ENCODE results near the gene CYTIP.

DNA sequence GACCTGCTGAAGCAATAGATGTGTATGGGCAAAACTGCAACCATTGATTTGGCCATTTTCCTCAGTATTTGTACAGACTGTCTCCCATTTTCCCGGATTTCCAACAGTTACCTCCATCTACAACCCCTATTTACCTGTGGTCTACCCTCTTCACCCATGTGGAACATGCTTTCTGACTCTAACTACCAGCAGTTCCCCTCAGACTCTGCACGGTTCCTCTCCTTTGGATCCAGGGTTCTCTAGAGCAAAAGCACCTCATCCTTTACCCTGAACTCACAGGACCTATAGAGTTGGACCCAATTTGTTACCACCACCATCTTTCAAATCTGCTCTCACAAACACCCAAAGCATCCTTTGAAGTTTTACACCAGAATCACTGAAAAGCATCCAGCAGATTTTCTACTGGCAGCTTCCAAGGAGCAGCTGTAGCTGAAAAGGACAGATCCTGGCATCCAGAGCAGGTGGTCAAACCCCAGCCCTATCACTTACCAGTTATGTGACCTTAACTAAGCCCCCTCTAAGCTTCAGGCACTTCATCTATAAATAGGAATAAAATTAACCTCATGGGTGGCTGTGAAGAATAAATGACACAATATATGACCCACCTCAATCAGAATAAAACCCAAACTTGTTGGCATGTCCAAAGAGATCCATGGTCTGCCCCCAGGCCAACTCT lies 15.3 kb downstream of the CYTIP start:
- TF ChIP-seq, protein P1, sequence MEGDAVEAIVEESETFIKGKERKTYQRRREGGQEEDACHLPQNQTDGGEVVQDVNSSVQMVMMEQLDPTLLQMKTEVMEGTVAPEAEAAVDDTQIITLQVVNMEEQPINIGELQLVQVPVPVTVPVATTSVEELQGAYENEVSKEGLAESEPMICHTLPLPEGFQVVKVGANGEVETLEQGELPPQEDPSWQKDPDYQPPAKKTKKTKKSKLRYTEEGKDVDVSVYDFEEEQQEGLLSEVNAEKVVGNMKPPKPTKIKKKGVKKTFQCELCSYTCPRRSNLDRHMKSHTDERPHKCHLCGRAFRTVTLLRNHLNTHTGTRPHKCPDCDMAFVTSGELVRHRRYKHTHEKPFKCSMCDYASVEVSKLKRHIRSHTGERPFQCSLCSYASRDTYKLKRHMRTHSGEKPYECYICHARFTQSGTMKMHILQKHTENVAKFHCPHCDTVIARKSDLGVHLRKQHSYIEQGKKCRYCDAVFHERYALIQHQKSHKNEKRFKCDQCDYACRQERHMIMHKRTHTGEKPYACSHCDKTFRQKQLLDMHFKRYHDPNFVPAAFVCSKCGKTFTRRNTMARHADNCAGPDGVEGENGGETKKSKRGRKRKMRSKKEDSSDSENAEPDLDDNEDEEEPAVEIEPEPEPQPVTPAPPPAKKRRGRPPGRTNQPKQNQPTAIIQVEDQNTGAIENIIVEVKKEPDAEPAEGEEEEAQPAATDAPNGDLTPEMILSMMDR (IDR thresholded peaks at IDR 0.05), result no peak
- no peak for TF ChIP-seq EP300 (IDR thresholded peaks at IDR 0.05; ENCODE audit: borderline replicate concordance in 1 of 2, low read depth in 1 of 2, low read length in 1 of 2)
- no peak for TF ChIP-seq RAD21 (IDR thresholded peaks at IDR 0.05; ENCODE audit: low read length)
- TF ChIP-seq CHD2 (IDR thresholded peaks at IDR 0.05; ENCODE audit: low read length, partially characterized antibody), result no peak
- no peak for TF ChIP-seq EZH2phosphoT487 (IDR thresholded peaks at IDR 0.05; ENCODE audit: borderline replicate concordance, low read depth)
- no peak for TF ChIP-seq GATA2 (CRISPR knock-in tag; IDR thresholded peaks at IDR 0.05)
- TF ChIP-seq, protein P2, sequence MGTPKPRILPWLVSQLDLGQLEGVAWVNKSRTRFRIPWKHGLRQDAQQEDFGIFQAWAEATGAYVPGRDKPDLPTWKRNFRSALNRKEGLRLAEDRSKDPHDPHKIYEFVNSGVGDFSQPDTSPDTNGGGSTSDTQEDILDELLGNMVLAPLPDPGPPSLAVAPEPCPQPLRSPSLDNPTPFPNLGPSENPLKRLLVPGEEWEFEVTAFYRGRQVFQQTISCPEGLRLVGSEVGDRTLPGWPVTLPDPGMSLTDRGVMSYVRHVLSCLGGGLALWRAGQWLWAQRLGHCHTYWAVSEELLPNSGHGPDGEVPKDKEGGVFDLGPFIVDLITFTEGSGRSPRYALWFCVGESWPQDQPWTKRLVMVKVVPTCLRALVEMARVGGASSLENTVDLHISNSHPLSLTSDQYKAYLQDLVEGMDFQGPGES (IDR thresholded peaks at IDR 0.05; ENCODE audit: low read depth, low read length), result no peak
- TF ChIP-seq TCF12 (IDR thresholded peaks at IDR 0.05), result no peak
- no peak for TF ChIP-seq SIN3A (IDR thresholded peaks at IDR 0.05; ENCODE audit: borderline replicate concordance, low read depth, low read length)
- no peak for TF ChIP-seq POLR2AphosphoS5 (IDR thresholded peaks at IDR 0.05; ENCODE audit: low read depth, low read length)
- TF ChIP-seq, protein P3, sequence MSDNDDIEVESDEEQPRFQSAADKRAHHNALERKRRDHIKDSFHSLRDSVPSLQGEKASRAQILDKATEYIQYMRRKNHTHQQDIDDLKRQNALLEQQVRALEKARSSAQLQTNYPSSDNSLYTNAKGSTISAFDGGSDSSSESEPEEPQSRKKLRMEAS (IDR thresholded peaks at IDR 0.05; ENCODE audit: low read depth), result no peak
- TF ChIP-seq RFX5 (IDR thresholded peaks at IDR 0.05; ENCODE audit: low read length), result no peak
- TF ChIP-seq, protein P4, sequence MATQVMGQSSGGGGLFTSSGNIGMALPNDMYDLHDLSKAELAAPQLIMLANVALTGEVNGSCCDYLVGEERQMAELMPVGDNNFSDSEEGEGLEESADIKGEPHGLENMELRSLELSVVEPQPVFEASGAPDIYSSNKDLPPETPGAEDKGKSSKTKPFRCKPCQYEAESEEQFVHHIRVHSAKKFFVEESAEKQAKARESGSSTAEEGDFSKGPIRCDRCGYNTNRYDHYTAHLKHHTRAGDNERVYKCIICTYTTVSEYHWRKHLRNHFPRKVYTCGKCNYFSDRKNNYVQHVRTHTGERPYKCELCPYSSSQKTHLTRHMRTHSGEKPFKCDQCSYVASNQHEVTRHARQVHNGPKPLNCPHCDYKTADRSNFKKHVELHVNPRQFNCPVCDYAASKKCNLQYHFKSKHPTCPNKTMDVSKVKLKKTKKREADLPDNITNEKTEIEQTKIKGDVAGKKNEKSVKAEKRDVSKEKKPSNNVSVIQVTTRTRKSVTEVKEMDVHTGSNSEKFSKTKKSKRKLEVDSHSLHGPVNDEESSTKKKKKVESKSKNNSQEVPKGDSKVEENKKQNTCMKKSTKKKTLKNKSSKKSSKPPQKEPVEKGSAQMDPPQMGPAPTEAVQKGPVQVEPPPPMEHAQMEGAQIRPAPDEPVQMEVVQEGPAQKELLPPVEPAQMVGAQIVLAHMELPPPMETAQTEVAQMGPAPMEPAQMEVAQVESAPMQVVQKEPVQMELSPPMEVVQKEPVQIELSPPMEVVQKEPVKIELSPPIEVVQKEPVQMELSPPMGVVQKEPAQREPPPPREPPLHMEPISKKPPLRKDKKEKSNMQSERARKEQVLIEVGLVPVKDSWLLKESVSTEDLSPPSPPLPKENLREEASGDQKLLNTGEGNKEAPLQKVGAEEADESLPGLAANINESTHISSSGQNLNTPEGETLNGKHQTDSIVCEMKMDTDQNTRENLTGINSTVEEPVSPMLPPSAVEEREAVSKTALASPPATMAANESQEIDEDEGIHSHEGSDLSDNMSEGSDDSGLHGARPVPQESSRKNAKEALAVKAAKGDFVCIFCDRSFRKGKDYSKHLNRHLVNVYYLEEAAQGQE (IDR thresholded peaks at IDR 0.05; ENCODE audit: low read depth, low read length), result no peak
- TF ChIP-seq JUND (IDR thresholded peaks at IDR 0.05), result no peak

All from SK-N-SH (cell line).